Cardiac septum (tissue), 1 donor: ENCODE data around the gene STEAP3. TPM values are rescaled to one million over a fixed set of nuclear protein-coding genes. Genes with fewer than 3 reads are reported as not detected.

ENCODE experiments used
- DNase-seq: peaks from one replicate; pipeline ENCODE4 v3.0.0-alpha.2; 2020; ENCODE audit warnings: low spot score
- intact Hi-C: fragments of 100-400 bp; cut with DNase I; formaldehyde crosslinking; loops from one replicate; pipeline ENCODE4 v1.14.0; 2022
- long read RNA-seq: library from polyadenylated mRNA; unstranded; transcript quantifications from one replicate; pipeline ENCODE4 v2.0.0, GENCODE V29; 2021
- total RNA-seq: library from RNA; stranded (reverse); fragmentation: NEBNext Ultra II Directional; extraction: Animal tissue kit (Norgen Biotek cat#: 25700); gene quantifications from one replicate; pipeline ENCODE4 v1.2.1, GENCODE V29; 2021
- donor health status: DM: no; HTN: no; CAD: no.

Gene STEAP3, protein sequence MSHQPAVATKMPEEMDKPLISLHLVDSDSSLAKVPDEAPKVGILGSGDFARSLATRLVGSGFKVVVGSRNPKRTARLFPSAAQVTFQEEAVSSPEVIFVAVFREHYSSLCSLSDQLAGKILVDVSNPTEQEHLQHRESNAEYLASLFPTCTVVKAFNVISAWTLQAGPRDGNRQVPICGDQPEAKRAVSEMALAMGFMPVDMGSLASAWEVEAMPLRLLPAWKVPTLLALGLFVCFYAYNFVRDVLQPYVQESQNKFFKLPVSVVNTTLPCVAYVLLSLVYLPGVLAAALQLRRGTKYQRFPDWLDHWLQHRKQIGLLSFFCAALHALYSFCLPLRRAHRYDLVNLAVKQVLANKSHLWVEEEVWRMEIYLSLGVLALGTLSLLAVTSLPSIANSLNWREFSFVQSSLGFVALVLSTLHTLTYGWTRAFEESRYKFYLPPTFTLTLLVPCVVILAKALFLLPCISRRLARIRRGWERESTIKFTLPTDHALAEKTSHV
- total RNA-seq, result 10.7 TPM
- long read RNA-seq, transcript STEAP3-202 (5 exons, 1,871 nt), result major isoform, 5 of 18 reads
- long read RNA-seq, partial matches to known transcripts, result 7 of 18 reads
- long read RNA-seq, other reads (novel, unspliced or antisense), result 5 of 18 reads

DNA sequence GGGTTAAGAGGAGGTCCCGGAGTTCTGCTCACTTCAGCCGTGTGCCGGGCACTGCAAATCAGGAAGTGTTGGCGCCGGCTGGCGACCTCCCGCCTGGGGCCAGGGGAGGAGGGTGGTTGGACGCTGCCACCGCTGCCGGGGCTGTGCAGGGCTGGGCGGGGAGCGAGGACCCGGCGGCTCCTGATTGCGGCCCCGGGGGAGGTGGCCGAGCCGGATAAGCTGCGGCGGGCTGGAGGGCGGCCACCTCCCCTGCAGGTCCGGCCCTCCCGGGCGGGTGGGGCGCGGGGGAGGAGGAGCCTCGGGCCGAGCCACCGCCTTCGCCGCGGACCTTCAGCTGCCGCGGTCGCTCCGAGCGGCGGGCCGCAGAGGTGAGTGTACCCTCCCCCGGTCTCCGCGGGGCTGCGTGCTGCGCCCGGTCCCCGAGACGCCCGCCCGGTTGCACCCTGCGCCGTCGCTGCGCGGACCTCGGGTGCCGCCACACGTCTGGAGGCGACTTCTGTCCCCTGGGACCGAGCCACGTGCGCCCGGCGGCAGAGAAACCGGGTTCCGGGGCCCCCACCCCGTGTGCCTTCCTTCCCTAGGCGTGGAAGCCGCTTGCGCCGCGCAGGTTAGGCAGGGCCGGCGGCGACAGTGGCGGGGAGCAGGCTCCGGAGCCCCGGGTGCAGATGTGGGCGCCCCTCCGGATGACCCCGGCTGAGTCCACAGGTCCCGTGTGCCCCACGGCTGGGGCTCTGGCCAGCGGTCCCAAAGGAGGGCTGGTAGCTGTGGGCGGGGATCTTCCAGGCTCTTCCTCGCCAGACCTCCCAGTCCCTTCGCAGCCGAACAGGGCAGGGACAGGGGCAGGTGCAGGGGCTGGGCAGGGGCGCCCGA is at the start of gene STEAP3:
Gene STEAP3, plus strand, starts transcription at position 314 of the 870 bp plus-strand sequence. CDS start 7,179 bp downstream, outside the sequence.
- intact Hi-C loops, result loop anchor here (1.0 to 5.0 kb wide), 3 partner anchors 17 to 69 kb away; no protein-coding TSS in a partner anchor

DNA sequence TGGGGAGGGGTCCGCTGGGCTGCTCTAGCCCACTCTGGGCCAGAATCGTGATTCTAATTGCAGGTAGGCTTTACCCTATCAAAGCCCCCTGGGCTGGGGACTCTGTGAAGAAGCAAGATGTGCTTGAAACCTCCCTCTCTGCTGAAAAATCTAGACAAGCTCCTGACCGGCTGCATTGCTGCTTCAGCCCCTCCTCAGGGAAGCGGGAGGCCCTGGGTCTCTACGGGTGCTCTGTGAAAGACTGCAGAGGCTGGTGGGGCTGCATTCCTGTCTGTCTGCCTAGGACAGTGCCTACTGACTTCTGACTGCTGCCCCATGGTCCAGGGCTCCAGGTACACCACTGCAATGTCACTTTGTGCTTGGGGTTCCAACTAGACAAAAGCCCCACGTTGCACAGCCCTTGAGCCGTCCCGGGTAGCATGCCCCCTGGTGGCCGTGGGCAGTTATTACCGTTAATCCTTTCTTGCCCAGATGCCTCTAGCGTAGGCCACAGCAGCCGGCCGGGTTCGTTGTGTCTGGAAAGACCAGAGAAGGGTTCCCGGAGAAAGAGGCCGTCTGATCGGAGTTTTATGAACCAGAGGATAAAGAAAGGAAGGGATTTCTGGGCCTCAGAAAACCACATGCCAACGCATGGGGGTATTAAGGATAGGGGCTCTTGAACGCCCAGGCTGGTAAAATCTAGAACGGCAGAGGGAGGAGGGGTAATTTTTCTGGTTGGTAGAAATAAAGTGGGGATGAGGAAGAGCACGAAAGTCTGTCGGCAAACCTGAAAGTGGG is 49.2 kb upstream of the STEAP3 start:
- intact Hi-C loops, result loop anchor here (10.0 kb wide), 1 partner anchor 160 kb away; no protein-coding TSS in a partner anchor
- DNase-seq, result no peak

More for the DNA sequence above, at the start of gene STEAP3:
- peak; percentile 90 for DNase-seq

DNA sequence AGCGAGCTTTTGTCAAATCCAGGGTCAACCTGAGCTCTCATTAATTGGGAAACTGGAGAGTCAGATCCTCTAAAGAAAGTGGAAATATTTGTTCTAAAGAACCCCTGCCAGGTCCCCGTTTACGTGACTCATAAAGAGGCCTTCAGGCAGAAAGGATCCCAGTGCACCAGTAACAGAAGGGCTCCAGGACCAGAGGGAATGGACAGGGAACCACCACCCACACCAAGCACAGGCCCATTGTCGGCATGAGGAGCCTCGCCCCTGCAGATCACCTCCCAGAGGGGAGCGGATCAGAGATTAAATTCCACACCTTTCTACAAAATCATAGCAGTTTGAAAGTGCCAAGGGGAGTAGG is 48.7 kb upstream of the STEAP3 start:
- intact Hi-C loops, result loop anchor here (10.0 kb wide), 1 partner anchor 160 kb away; no protein-coding TSS in a partner anchor
- DNase-seq, result no peak

DNA sequence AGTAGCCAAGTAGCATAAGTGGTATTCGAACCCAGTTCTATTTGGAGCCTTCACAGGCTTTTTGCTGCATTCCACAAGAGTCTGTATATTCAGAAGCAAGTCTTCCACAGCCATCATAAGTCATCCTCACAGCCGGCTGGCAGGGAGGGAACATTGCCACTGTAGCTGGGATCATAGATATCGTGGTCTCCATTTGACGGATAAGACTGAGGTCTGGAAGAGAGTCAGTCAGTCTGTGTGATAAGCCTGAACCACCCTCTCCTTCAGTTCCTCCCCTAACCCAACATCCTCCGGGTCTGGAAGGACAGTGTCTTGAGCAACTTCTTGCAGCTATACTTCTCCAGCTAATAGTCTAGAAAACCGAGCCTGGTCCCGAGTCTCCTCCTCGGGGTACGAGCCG is 48.1 kb upstream of the STEAP3 start:
- DNase-seq, result no peak

DNA sequence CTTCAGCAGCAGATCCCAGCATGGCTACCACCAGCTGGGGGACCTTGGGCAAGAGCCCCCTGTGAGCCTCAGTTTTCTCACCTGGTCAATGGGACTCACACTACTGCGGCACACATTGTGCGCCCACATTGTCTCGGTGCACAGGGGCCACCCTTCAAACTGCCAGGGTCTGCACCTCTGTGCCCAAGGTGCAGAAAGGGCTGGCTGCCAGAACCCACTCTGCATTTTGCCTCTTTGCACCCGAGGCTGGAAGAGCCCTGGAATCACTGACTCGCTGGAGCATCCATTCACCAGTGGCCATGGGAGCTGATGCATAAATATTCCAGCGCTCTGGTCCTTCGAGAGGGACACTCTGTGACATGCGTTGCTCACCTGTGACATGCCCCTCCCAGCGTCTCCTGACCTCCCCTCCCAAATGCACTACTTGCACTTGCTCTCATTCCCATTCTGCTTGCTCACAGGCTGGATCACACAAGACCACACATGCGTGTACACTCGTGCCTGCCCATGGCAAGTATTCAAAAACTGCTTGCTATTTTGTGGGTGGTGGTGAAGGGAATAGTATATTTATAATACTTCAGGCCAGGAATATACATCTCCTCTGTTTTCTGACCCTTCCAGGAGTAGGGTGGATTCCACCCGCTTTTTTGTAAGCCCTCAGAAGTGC is 46.3 kb upstream of the STEAP3 start:
- intact Hi-C loops, result loop anchor here (10.0 kb wide), 1 partner anchor 163 kb away; no protein-coding TSS in a partner anchor

More for the DNA sequence above, 48.1 kb upstream of the STEAP3 start:
- intact Hi-C loops, result loop anchor here (10.0 kb wide), 1 partner anchor 161 kb away; no protein-coding TSS in a partner anchor

DNA sequence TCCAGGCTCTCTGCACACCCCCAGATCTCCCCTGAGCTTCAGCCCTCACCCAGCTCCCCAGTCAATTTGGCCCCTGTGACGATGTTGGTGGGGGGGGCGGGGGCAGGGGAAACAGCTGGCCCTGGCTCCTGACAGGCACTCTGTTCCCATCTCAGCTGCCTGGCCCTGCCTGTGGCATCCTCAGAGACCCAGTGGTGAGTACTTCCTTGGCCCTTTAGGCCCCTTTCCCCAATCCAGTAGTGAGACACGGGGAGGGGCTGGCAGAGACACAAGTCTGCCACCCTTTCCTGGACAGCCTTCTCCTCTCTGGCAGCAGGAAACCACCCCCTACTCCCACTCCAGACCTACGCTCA is 45.8 kb upstream of the STEAP3 start:
- intact Hi-C loops, result loop anchor here (10.0 kb wide), 1 partner anchor 163 kb away; no protein-coding TSS in a partner anchor
- no peak for DNase-seq

More for the DNA sequence above, 46.3 kb upstream of the STEAP3 start:
- no peak for DNase-seq

DNA sequence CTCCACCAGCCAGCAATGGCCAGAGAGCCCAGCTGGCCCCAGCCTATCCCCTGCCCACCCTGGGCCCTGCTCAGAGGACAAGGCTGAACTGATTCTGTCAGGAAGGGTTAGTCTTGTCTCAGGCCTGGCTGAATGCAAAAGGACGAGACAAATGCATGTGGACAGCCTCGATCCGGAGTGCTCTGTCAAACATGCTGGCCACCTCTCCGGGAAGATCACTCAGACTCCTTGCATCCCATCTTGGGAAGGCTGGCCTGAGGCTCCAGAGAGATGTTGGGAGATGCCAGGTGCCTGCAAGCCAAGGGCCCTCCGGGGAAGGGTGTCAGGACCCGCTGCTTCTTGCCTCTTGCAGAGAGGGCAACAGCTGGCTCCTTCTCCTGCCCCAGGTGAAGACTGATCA is 44.9 kb upstream of the STEAP3 start:
- intact Hi-C loops, result loop anchor here (10.0 kb wide), 1 partner anchor 164 kb away; no protein-coding TSS in a partner anchor

DNA sequence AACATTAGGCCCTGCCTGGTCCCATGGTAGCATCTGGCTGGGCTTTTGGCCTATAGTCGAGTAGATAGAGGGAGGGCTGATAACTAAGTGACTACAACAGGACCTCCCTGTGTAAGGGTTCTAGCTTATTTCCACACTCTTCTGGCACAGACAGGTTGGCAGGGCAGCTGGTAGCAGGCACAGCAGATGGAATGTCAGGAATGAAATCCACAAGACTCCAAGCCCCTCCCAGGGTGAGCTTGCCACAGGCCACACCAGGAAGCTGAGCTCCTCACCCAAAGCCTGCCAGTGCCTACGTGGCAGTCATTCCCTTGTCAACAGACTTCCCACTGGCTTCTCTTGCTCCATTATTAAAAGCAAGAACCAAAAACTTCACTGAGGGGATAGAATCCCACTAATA is 44.4 kb upstream of the STEAP3 start:
- intact Hi-C loops, result loop anchor here (10.0 kb wide), 1 partner anchor 164 kb away; no protein-coding TSS in a partner anchor
- no peak for DNase-seq

More for the DNA sequence above, 44.9 kb upstream of the STEAP3 start:
- DNase-seq, result no peak

DNA sequence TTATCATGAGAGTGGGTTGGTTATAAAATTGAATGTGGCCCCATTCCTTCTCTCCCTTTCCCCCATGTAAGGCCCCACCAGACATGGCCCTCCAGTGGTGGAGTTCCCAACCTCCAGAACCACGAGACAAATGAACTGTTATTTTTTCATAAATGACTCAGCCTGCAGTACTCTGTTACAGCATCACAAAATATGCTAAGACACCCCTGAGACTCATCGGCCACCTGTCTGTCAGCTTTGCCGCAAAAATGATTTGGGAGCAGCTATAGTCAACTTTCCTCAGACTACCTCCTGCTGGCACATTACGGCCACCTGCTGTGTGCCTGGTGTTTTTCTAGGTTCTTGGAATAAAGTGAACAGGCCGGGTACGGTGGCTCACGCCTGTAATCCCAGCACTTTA is 43.6 kb upstream of the STEAP3 start:
- intact Hi-C loops, result loop anchor here (10.0 kb wide), 1 partner anchor 165 kb away; no protein-coding TSS in a partner anchor
- DNase-seq, result no peak

DNA sequence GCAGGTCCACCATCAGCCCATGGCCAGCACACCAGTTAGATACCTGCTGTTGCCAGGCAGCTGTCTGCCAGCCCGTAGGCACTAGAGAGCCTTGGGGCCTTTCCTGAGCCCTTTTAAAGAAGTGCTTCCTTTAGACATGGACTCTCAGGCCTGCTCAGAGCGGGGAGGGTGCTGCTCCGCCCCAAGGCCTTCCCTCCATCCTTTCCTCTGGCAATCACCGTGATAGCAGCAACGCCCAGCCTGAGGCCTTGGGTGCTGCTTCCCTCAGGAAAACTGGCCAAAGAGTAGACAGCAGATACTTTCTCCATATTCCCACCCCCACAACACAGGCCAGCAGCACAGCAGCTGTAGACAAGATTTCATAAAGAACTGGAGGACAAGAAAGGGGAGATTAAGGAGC is 42.7 kb upstream of the STEAP3 start:
- intact Hi-C loops, result no loop called here
- no peak for DNase-seq

DNA sequence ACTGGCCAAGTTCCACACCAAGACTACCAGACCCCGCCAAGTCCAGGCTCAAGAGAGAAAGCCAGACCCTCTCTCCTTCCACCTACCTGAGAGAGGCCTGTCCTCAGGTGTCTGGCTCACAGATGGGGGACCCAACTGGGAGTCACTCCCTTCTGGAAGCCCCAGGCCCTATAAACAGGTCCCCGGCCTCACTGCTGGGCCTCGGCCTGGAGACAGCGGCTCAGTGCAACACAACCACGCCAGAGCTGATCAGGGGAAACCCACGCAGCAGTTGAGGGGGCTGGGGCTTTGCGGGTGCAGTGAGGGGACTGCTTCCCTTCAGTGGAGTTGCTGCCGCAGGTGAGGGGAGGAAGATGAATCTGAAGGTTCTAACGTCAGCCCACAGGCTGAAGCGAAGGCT is 42.2 kb upstream of the STEAP3 start:
- intact Hi-C loops, result no loop called here
- DNase-seq, result no peak

DNA sequence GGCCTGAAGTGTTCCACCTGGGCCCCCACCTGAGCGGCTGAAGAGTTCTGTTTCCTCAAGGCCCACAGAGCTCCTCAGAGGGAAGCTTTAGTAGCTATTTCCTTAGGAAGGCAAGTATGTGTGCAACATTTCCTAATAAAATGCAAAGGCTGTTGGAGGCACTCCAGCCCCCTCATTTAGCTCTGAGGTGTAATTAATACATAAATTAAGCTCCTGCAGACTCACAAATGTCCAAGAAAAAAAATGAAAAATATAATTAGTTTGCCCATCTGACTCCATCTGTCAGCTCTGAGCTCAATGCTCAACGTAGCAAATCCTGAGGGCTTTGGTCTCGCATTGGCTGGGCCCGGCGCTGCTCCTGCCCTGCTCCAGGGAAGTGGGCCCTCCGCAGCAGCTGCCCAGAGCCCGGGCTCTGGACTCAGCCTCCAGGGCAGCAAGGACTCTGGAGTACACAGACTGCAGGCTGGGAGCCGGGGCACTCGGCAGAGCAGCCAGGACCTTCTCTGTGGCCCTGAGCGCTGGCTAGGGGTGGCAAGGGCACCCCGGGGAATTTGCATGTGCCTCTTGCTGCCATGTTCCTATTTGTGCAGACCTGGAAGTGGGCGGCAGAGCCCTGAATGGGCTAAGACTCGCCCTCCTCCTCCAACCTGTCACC is 41.7 kb upstream of the STEAP3 start:
- intact Hi-C loops, result no loop called here
- DNase-seq, result no peak

DNA sequence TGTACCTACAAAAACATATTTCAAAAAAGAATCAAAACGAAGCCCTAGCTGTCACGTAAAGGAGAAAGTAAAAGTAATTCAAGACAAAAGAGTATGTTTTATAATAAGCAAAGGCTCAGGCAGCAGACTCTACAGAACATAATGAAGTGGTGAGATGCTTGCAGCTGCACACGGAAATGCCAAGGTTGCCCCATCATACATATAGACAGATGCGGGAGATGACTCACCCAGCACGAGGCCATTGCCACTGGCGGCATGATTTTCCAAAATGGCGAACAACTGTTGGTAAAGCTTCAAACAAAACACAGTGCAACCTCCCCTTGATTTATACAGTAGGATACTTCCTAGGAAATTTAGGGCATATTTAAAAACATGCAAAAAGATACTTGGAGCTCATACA is 39.1 kb upstream of the STEAP3 start:
- no peak for DNase-seq
- intact Hi-C loops, result no loop called here

DNA sequence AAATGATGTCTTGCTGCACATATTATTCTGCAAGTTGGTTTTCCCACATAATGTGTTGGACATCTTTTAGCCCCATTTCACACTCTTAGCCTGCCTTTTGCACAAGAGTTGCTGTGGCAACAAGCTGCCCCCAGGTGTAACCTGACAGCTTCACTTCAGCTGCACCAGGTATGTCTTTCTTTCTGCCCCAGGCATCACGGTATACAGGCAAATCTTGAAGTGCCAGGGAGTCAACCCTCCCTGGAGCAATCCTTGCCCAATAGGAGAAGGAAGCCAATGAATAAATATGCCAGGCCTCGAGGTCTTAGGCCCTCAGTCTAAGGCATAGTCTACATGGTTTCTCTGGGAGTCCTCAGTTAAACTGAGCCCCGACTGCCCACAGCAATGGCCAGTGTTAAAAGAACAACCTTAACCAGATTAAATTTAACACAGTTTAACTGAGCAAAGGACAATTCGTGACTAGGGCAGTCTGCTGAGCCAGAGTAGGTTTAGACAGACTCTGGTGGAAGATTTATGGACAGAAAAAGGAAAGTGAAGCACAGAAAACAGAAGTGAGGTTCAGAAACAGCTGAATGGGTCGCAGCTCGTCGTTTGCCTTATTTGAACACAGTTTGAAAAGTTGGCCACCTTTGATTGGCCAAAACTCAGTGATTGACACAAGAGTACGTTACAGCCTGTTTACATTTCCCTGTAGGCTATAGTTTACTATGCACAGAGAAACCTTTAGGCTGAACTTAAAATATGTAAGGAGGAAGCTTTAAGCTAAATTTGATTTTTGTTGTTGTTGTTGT is 33.1 kb upstream of the STEAP3 start:
- intact Hi-C loops, result no loop called here
- DNase-seq, result no peak

DNA sequence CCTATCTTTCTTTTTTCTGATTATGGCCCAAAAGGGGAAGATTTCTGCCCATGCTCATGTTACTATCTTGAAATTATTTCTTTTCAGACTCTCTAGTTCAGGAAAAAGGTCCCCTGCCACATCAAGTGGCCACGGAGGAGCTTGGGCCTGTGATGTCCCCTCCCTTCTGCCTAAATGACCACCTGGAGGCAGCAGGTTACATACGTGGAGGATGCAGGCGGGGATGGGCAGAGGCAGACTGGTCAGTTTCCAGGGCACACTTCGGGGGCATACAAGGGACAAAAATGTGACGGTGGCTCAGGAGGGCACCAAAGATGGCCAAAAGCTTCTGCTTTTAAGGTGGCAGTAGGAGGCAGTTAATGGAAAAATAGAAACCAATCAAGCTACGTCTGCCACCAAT is 30.7 kb upstream of the STEAP3 start:
- no peak for DNase-seq
- intact Hi-C loops, result no loop called here

DNA sequence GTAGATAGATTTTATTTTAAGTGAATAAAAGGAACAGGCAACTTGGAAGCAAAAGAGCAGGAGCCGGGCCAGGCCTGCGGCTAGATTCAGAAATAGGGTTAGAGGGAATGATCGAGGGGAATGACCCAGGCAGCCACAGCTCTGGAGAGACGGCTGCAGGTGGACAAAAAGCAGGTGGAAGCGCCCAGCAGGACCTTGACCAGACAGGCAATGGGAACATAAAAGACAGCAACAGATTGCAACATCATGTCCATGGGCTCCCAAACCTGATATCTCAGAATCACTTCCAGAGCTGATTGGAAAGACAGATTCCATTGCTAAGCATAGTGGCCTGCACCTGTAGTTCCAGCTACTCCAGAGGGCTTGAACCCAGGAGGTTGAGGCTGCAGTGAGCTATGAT is 28.6 kb upstream of the STEAP3 start:
- intact Hi-C loops, result no loop called here
- DNase-seq, result no peak

DNA sequence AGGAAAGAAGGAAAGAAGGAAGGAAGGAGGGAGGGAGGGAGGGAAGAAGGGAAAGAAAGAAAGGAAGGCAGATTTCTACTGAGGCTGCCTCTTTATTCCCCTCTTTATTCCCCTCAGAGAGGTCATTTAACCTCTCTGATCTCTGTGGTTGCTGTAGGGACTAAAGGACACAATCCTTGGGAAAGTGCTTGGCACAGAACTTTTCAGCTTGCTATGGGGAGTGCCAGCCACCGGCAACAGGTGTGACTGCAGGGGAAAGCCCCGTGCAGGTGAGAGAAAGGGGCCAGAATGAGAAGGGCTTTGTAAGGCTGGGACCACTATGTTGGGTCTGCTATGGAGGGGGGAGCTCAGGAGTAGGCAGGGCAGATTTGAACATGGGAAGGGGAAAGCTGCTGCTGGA is 27.7 kb upstream of the STEAP3 start:
- intact Hi-C loops, result no loop called here
- DNase-seq, result no peak
